Measurements from ENCODE around the gene AATK. TPM values are rescaled to one million over a fixed set of nuclear protein-coding genes. Genes with fewer than 3 reads are reported as not detected.

AATK gene
- 0.17 and 0.26 TPM in 2 replicates for polyA plus RNA-seq (2011; rRNA removed)
- 0.44 and 0.57 TPM in 2 replicates for polyA plus RNA-seq (2012; cell fraction: cytosol; rRNA removed)
- 1.3 and 1.6 TPM in 2 replicates for polyA plus RNA-seq (2012; cell fraction: nucleus; rRNA removed)
- 0.37 to 0.51 TPM (median 0.39 TPM) in 3 replicates for polyA plus RNA-seq (2017; fragmentation: RNase III; extraction: RNeasy Plus Mini Kit Qiagen cat#74134 plus additional on column Dnase treatment)
- 0.25 and 0.73 TPM in 2 replicates for polyA minus RNA-seq (2011; rRNA and poly(A)+ RNA removed)

- H3K4me2 ChIP-seq: peak within 1 kb of the TSS; percentile 87
Observed at GRCh38 chr17:81166033-81166492, at the start of gene AATK. Gene AATK (minus strand): TSS chr17:81166221. CDS start chr17:81165992, 229 bp downstream.

GRCh38 chr17:81213978-81214377, 48.0 kb upstream of the AATK start:
- 94% methylated on average over 8 of the region's 8 CpGs for WGBS (ENCODE audit: missing lambda C conversion rate)
- Histone ChIP-seq H3K4me1 (no peaks in the 10 kb centered on the region), H3K27ac (no peak overlapping the region), H3K4me3 (no peak overlapping the region), H3K4me2 (no peak overlapping the region), H3K9me3 (no peaks in the 10 kb centered on the region)
- ATAC-seq: no peak
- TF ChIP-seq POLR2AphosphoS2 (conservative IDR thresholded peaks at IDR 0.05; ENCODE audit: low read length) (no peak), MAFK (IDR thresholded peaks at IDR 0.05; ENCODE audit: partially characterized antibody) (no peak), EP300 (IDR thresholded peaks at IDR 0.05) (no peak), RFX5 (IDR thresholded peaks at IDR 0.05) (no peak), RNF2 (IDR thresholded peaks at IDR 0.05; ENCODE audit: borderline replicate concordance, low read depth) (no peak), PBX3 (IDR thresholded peaks at IDR 0.05) (no peak), FOXS1 (CRISPR knock-in tag; IDR thresholded peaks at IDR 0.05) (no peak), HES2 (IDR thresholded peaks at IDR 0.05) (no peak), REST (IDR thresholded peaks at IDR 0.05) (no peak), ZSCAN20 (CRISPR knock-in tag; IDR thresholded peaks at IDR 0.05) (no peak), CHD4 (IDR thresholded peaks at IDR 0.05; ENCODE audit: borderline replicate concordance) (no peak), BHLHE40 (IDR thresholded peaks at IDR 0.05; ENCODE audit: low read depth, low read length) (no peak), EHMT2 (IDR thresholded peaks at IDR 0.05; ENCODE audit: low read depth) (no peak), E2F6 (IDR thresholded peaks at IDR 0.05; ENCODE audit: borderline replicate concordance, low read depth) (no peak), CHD2 (IDR thresholded peaks at IDR 0.05; ENCODE audit: low read length, partially characterized antibody) (no peak), JUNB (IDR thresholded peaks at IDR 0.05) (no peak)
- CTCF ChIA-PET: no interaction called here
- DNase-seq (ENCODE audit: low read depth in 1 of 2, low spot score in 1 of 2): no peak
- POLR2A ChIA-PET: no interaction called here
- no peak for FAIRE-seq

More at GRCh38 chr17:81166033-81166492, at the start of gene AATK:
- ChIA-PET CTCF (interaction anchor here (1.0 to 3.1 kb wide), 2 partner anchors 23 to 25 kb away, joined by 3 to 18 read pairs; no protein-coding TSS in a partner anchor), POLR2A (no interaction called here)
- DNase-seq (ENCODE audit: low read depth in 1 of 2, low spot score in 1 of 2) (no peak), ATAC-seq (0 out of 6 replicates have a peak, but pooled peaks of 1 of the 2 experiments have one; percentile 2), FAIRE-seq (no peak)
- TF ChIP-seq NFE2L2 (conservative IDR thresholded peaks at IDR 0.05; ENCODE audit: low read length): no peak
- TF ChIP-seq MYC (IDR thresholded peaks at IDR 0.05; ENCODE audit: borderline replicate concordance, low read length): no peak
- TF ChIP-seq E2F6 (IDR thresholded peaks at IDR 0.05; ENCODE audit: borderline replicate concordance, low read depth): no peak
- TF ChIP-seq HOXB5 (CRISPR knock-in tag; IDR thresholded peaks at IDR 0.05): no peak
- peaks cover 6% of the 10 kb centered on the region; the same call in 2 of the 3 replicates for H3K4me1 ChIP-seq
- WGBS (ENCODE audit: missing lambda C conversion rate): 4% methylated on average over 11 of the region's 62 CpGs
- peak within 1 kb of the TSS; percentile 50 for H3K4me3 ChIP-seq
- peak within 1 kb of the TSS; percentile 54 to 86; a peak in 5 of 6 replicates for H3K27ac ChIP-seq
- no peaks in the 10 kb centered on the region for H3K9me3 ChIP-seq

Data from A549 (cell line).